H1 (cell line): ENCODE data around the gene DCLRE1A. TPM values are rescaled to one million over a fixed set of nuclear protein-coding genes. Genes with fewer than 3 reads are reported as not detected.

Experiments used
- CTCF ChIA-PET: fragments of 300-600 bp; sonication (Branson Sonifier 250); formaldehyde crosslinking; loops from one replicate; lab custom pipeline; 2021; ENCODE audit not compliant: partially characterized antibody; lab: Charles Lee
- POLR2A ChIA-PET: fragments of 300-600 bp; sonication (Branson Sonifier 250); formaldehyde crosslinking; loops from one replicate; lab custom pipeline; 2021; ENCODE audit warnings: inconsistent platforms; ENCODE audit not compliant: partially characterized antibody; lab: Charles Lee
- DNase-seq, 2 experiments: peaks; one replicate each; pipeline versions ENCODE4 v3.0.0 to v3.0.0-alpha.2; 2010 to 2022; ENCODE audit warnings: low spot score in 2 of 2, low read depth in 1 of 2, mixed read lengths in 1 of 2
- FAIRE-seq: peaks from 2 replicates; lab custom pipeline; 2011; peaks lifted over from hg19 to GRCh38; lab: Jason Lieb, UNC
- H2AFZ ChIP-seq: 2 replicates; pipeline ENCODE4 v1.8.1; 2012; ENCODE audit warnings: low read length, inconsistent platforms
- H2AK5ac ChIP-seq: 2 replicates; pipeline ENCODE4 v1.6.1; 2013; ENCODE audit warnings: low read depth, low read length
- H2BK120ac ChIP-seq: replicated peaks from 2 replicates; pipeline ENCODE3; 2013; ENCODE audit warnings: low read depth, low read length, inconsistent platforms
- H2BK12ac ChIP-seq: 2 replicates; pipeline ENCODE4 v1.6.1; 2013; ENCODE audit warnings: low read depth, low read length
- H2BK15ac ChIP-seq: 2 replicates; pipeline ENCODE4 v1.6.1; 2013; ENCODE audit warnings: low read length
- H2BK20ac ChIP-seq: 2 replicates; pipeline ENCODE4 v1.6.1; 2013; ENCODE audit warnings: low read length
- H2BK5ac ChIP-seq: 2 replicates; pipeline ENCODE4 v1.6.1; 2013; ENCODE audit warnings: low read depth, low read length
- H3K14ac ChIP-seq: 2 replicates; pipeline ENCODE4 v1.6.1; 2013; ENCODE audit warnings: inconsistent platforms; ENCODE audit not compliant: insufficient read length
- H3K18ac ChIP-seq: 2 replicates; pipeline ENCODE4 v1.6.1; 2013; ENCODE audit warnings: low read length; ENCODE audit errors: extremely low read depth
- H3K23ac ChIP-seq: 2 replicates; pipeline ENCODE4 v1.6.1; 2013; ENCODE audit warnings: inconsistent platforms; ENCODE audit not compliant: insufficient read length
- H3K23me2 ChIP-seq: 2 replicates; pipeline ENCODE4 v1.6.1; 2013; ENCODE audit warnings: low read depth, low read length
- H3K27ac ChIP-seq: 2 replicates; pipeline ENCODE4 v1.6.1; 2011; ENCODE audit warnings: low read depth, low read length, inconsistent platforms
- H3K27me3 ChIP-seq, 4 experiments: replicated peaks in 1 of 4; 1 replicate in 1 of 4; 2 replicates in 3 of 4; pipeline versions ENCODE4 v1.6.1 to v1.8.1; 2011 to 2013; ENCODE audit warnings: low read length in 3 of 4, mild to moderate bottlenecking in 3 of 4, inconsistent platforms in 2 of 4, mixed read lengths in 2 of 4, moderate library complexity in 1 of 4; ENCODE audit not compliant: control insufficient read depth in 3 of 4, insufficient read depth in 3 of 4; ENCODE audit errors: extremely low read depth in 1 of 4
- H3K36me3 ChIP-seq, 4 experiments: 2 replicates each; pipeline versions ENCODE4 v1.6.1 to v1.8.1; 2011 to 2013; ENCODE audit warnings: mild to moderate bottlenecking in 4 of 4, low read length in 3 of 4, moderate library complexity in 2 of 4, control low read depth in 1 of 4, inconsistent platforms in 1 of 4; ENCODE audit not compliant: insufficient read depth in 4 of 4, control insufficient read depth in 2 of 4
- H3K4ac ChIP-seq: replicated peaks from 2 replicates; pipeline ENCODE3; 2013; ENCODE audit warnings: low read length, low read depth, mixed read lengths, inconsistent platforms; ENCODE audit not compliant: insufficient read length
- H3K4me1 ChIP-seq, 4 experiments: replicated peaks in 1 of 4; 1 replicate in 1 of 4; 2 replicates in 3 of 4; pipeline versions ENCODE4 v1.6.1 to v1.8.1; 2011 to 2013; ENCODE audit warnings: low read length in 3 of 4, inconsistent platforms in 2 of 4, mixed read lengths in 1 of 4; ENCODE audit not compliant: insufficient read depth in 4 of 4, control insufficient read depth in 3 of 4
- H3K4me2 ChIP-seq, 2 experiments: 2 replicates each; pipeline versions ENCODE4 v1.6.1 to v1.8.1; 2011 to 2013; ENCODE audit warnings: low read depth in 2 of 2, low read length in 2 of 2, control low read depth in 1 of 2, inconsistent platforms in 1 of 2, mild to moderate bottlenecking in 1 of 2; ENCODE audit not compliant: insufficient read depth in 1 of 2
- H3K4me3 ChIP-seq, 4 experiments: fragments of 200-600, 300-600 bp in 1 of 4; sonication (generic), shearing (Covaris generic), sonication (Bioruptor Twin) in 1 of 4; 2 replicates each; pipeline versions ENCODE4 v1.5.1 to v1.8.1; 2011 to 2016; ENCODE audit warnings: low read length in 4 of 4, low read depth in 3 of 4, control low read depth in 2 of 4, inconsistent platforms in 2 of 4, mild to moderate bottlenecking in 2 of 4, mixed read lengths in 1 of 4, moderate library complexity in 1 of 4; ENCODE audit not compliant: insufficient read depth in 2 of 4; ENCODE audit errors: extremely low read depth in 1 of 4
- H3K56ac ChIP-seq: replicated peaks from 2 replicates; pipeline ENCODE3; 2013; ENCODE audit warnings: low read depth, mild to moderate bottlenecking, mixed read lengths, low read length, inconsistent platforms; ENCODE audit not compliant: insufficient read length
- H3K79me1 ChIP-seq: 2 replicates; pipeline ENCODE4 v1.6.1; 2013; ENCODE audit warnings: low read depth, low read length, control low read depth
- H3K79me2 ChIP-seq, 2 experiments: 2 replicates each; pipeline versions ENCODE4 v1.6.1 to v1.8.1; 2012 to 2013; ENCODE audit warnings: low read length in 2 of 2, mild to moderate bottlenecking in 2 of 2, inconsistent platforms in 1 of 2; ENCODE audit not compliant: insufficient read depth in 2 of 2, control insufficient read depth in 1 of 2
- H3K9ac ChIP-seq, 4 experiments: replicated peaks in 1 of 4; 1 replicate in 1 of 4; 2 replicates in 3 of 4; pipeline versions ENCODE4 v1.6.1 to v1.8.1; 2011 to 2013; ENCODE audit warnings: low read depth in 3 of 4, low read length in 3 of 4, control low read depth in 2 of 4, mild to moderate bottlenecking in 2 of 4, moderate library complexity in 2 of 4, inconsistent platforms in 1 of 4; ENCODE audit errors: extremely low read depth in 1 of 4
- H3K9me3 ChIP-seq, 2 experiments: 2 replicates each; pipeline versions ENCODE4 v1.6.1 to v1.8.1; 2012 to 2013; ENCODE audit warnings: mild to moderate bottlenecking in 2 of 2, moderate library complexity in 2 of 2, control low read depth in 1 of 2, inconsistent platforms in 1 of 2, low read depth in 1 of 2, low read length in 1 of 2, mixed read lengths in 1 of 2; ENCODE audit not compliant: insufficient read depth in 2 of 2
- H4K20me1 ChIP-seq, 2 experiments: replicated peaks in 1 of 2; 2 replicates each; pipeline versions ENCODE3 to v1.8.1; 2011 to 2013; ENCODE audit warnings: inconsistent platforms in 2 of 2, low read length in 2 of 2, mild to moderate bottlenecking in 1 of 2; ENCODE audit not compliant: insufficient read depth in 2 of 2, control insufficient read depth in 1 of 2
- H4K5ac ChIP-seq: 2 replicates; pipeline ENCODE4 v1.6.1; 2013; ENCODE audit warnings: low read length, low read depth, mixed read lengths, inconsistent platforms; ENCODE audit not compliant: insufficient read length
- H4K8ac ChIP-seq: 2 replicates; pipeline ENCODE4 v1.8.0; 2013; ENCODE audit warnings: mild to moderate bottlenecking, moderate library complexity, low read length, inconsistent platforms; ENCODE audit not compliant: insufficient read depth; ENCODE audit errors: extremely low read depth
- H4K91ac ChIP-seq: replicated peaks from 2 replicates; pipeline ENCODE3; 2013; ENCODE audit warnings: low read length, mixed read lengths, inconsistent platforms; ENCODE audit not compliant: insufficient read length
- FOSL1 ChIP-seq: IDR thresholded peaks from 2 replicates; pipeline ENCODE4 v1.6.1; 2011; ENCODE audit warnings: mild to moderate bottlenecking, low read depth, low read length, moderate library complexity; ENCODE audit not compliant: insufficient read depth
- MAFK ChIP-seq: IDR thresholded peaks from 2 replicates; pipeline ENCODE4 v1.6.1; 2012; ENCODE audit warnings: low read depth, mild to moderate bottlenecking, improper control_type of control experiment, low read length
- RAD21 ChIP-seq, 2 experiments: IDR thresholded peaks in 1 of 2; conservative IDR thresholded peaks in 1 of 2; 2 replicates each; pipeline ENCODE4 v1.6.1; 2011; ENCODE audit warnings: low read depth in 2 of 2, low read length in 2 of 2, improper control_type of control experiment in 1 of 2, inconsistent platforms in 1 of 2, mild to moderate bottlenecking in 1 of 2, moderate library complexity in 1 of 2
- WGBS, 2 experiments: shearing (Covaris generic) in 1 of 2; methylation state at CpG; one replicate each; pipeline versions ENCODE4 v1.1.6 to v1.1.7; 2013 to 2015; ENCODE audit warnings: low lambda C conversion rate in 2 of 2, mixed read lengths in 2 of 2, inconsistent platforms in 1 of 2, low coverage in 1 of 2, missing lambda C conversion rate in 1 of 2; ENCODE audit not compliant: insufficient replicate concordance in 2 of 2, insufficient coverage in 1 of 2, insufficient read length in 1 of 2; ENCODE audit errors: extremely low coverage in 1 of 2, missing lambda C conversion rate in 1 of 2; 5-methylcytosine and 5-hydroxymethylcytosine counted together
- polyA plus RNA-seq, 7 experiments: library from polyadenylated mRNA; depleted of rRNA in 3 of 7; stranded (reverse) in 5 of 7; unstranded in 2 of 7; fragments of >200 nt in 5 of 7; fragments of 200-250 nt in 2 of 7; gene quantifications; 1 replicate in 5 of 7; 2 replicates in 1 of 7; 4 replicates in 1 of 7; pipeline versions ENCODE4 v1.2.1 to v1.2.3, GENCODE V29; 2011 to 2013; ENCODE audit warnings: missing spikeins in 2 of 7, mixed read lengths in 2 of 7
- total RNA-seq: library from RNA; stranded (reverse); fragmentation: NEBNext Ultra II Directional; extraction: Animal tissue kit (Norgen Biotek cat#: 25700); gene quantifications from 2 replicates; pipeline ENCODE4 v1.2.1, GENCODE V29; 2021

Gene DCLRE1A
- total and polyA plus RNA-seq, 2 of the 8 experiments (the other 6 are each of a cell fraction or from before 2014, with no cell fraction given): 8.1 to 10.1 TPM

- H4K91ac ChIP-seq: no peak overlapping the region
- no peak overlapping the region for H3K4ac ChIP-seq
- no peak overlapping the region for H2AFZ ChIP-seq
- H2BK15ac ChIP-seq: no peak overlapping the region
- no peak overlapping the region for H2BK5ac ChIP-seq
- H3K23me2 ChIP-seq: no peaks in the 10 kb centered on the region; the same call in 1 of the 2 replicates
- H4K8ac ChIP-seq: no peak overlapping the region
- H3K79me2 ChIP-seq: peaks cover 0 to 62% of the 10 kb centered on the region in 2 experiments; a peak in 3 of 4 replicates
- ChIA-PET CTCF (interaction anchor here (0.6 to 1.0 kb wide), 4 partner anchors 12 to 168 kb away, joined by 3 to 4 read pairs (median 3); no protein-coding TSS in a partner anchor), POLR2A (no interaction called here)
- H3K27me3 ChIP-seq: no peaks in the 10 kb centered on the region
- H2AK5ac ChIP-seq: no peak overlapping the region
- H3K4me3 ChIP-seq: no peak overlapping the region
- H2BK12ac ChIP-seq: no peak overlapping the region
- no peaks in the 10 kb centered on the region for H3K4me1 ChIP-seq
- H3K23ac ChIP-seq: no peak overlapping the region
- H4K5ac ChIP-seq: no peak overlapping the region
- WGBS, 2 experiments: 89% methylated on average over 3 of the region's 3 CpGs; no CpG with 5 or more reads in 1 of the 2 experiments
- H3K14ac ChIP-seq: no peak overlapping the region
- no peak overlapping the region for H3K56ac ChIP-seq
- H3K18ac ChIP-seq: no peak overlapping the region
- FAIRE-seq (no peak), DNase-seq (no peak)
- H3K9ac ChIP-seq: no peak overlapping the region
- no peak overlapping the region for H3K27ac ChIP-seq
- TF ChIP-seq RAD21 (IDR thresholded peaks at IDR 0.05 in 1 of 2, conservative IDR thresholded peaks at IDR 0.05 in 1 of 2; ENCODE audit: low read depth in 2 of 2, low read length in 2 of 2) (peak in 1 of 2 experiments; percentile 14; a peak in 1 of 4 replicates), MAFK (peak; percentile 75; the same call in 1 of the 2 replicates), FOSL1 (no peak)
- H3K79me1 ChIP-seq: no peaks in the 10 kb centered on the region; the same call in 1 of the 2 replicates
- H2BK120ac ChIP-seq: no peak overlapping the region
- H3K9me3 ChIP-seq: no peaks in the 10 kb centered on the region
- peaks cover 0 to 10% (median 1%) of the 10 kb centered on the region in 4 experiments; a peak in 2 of 8 replicates for H3K36me3 ChIP-seq
- H4K20me1 ChIP-seq: peaks cover 2 to 3% of the 10 kb centered on the region in 2 experiments
- H2BK20ac ChIP-seq: no peak overlapping the region
- no peak overlapping the region for H3K4me2 ChIP-seq
These were observed 18.5 kb upstream of the DCLRE1A start for GRCh38 chr10:113872139-113873030.
